ENCODE data around the gene EME2.
"Not testable (repeated sequence)": the region's sequence is repeated elsewhere in the genome, so short reads cannot be mapped to it uniquely, and the experiment has no call there.

Gene EME2

GRCh38 chr16:1792836-1793577, 20.4 kb downstream of the EME2 start:
- no peak for DNase-seq

- no peak for DNase-seq
Measured at GRCh38 chr16:1793578-1794220, 21.1 kb downstream of the EME2 start, which contains the start of gene IGFALS. Gene IGFALS (minus strand): TSS chr16:1793705. CDS start chr16:1793652, 53 bp downstream.

GRCh38 chr16:1794221-1794871, 21.7 kb downstream of the EME2 start:
- no peak for DNase-seq

- no peak for DNase-seq
Measured at GRCh38 chr16:1794908-1795666, 22.5 kb downstream of the EME2 start.

- DNase-seq: not testable (repeated sequence)
Measured at GRCh38 chr16:1799263-1799662, 26.7 kb downstream of the EME2 start.

GRCh38 chr16:1800701-1801100, 28.1 kb downstream of the EME2 start:
- no peak for DNase-seq

GRCh38 chr16:1807626-1808025, 35.0 kb downstream of the EME2 start:
- DNase-seq: no peak

GRCh38 chr16:1808691-1809090, 36.1 kb downstream of the EME2 start:
- DNase-seq: no peak

- DNase-seq: no peak
Measured at GRCh38 chr16:1809281-1809801, 36.7 kb downstream of the EME2 start.

GRCh38 chr16:1810106-1810505, 37.5 kb downstream of the EME2 start:
- DNase-seq: no peak

GRCh38 chr16:1810536-1810935, 37.9 kb downstream of the EME2 start:
- no peak for DNase-seq

GRCh38 chr16:1812732-1813163, 40.1 kb downstream of the EME2 start:
- no peak for DNase-seq

GRCh38 chr16:1815461-1815860, 42.9 kb downstream of the EME2 start:
- no peak for DNase-seq

- no peak for DNase-seq
Measured at GRCh38 chr16:1816396-1817275, 44.0 kb downstream of the EME2 start.

- no peak for DNase-seq
Measured at GRCh38 chr16:1817276-1817589, 44.6 kb downstream of the EME2 start.

GRCh38 chr16:1817716-1818115, 45.1 kb downstream of the EME2 start:
- no peak for DNase-seq

- DNase-seq: no peak
Measured at GRCh38 chr16:1818204-1818872, 45.7 kb downstream of the EME2 start.

- DNase-seq: no peak
Measured at GRCh38 chr16:1818873-1819525, 46.4 kb downstream of the EME2 start.

GRCh38 chr16:1819611-1820010, 47.0 kb downstream of the EME2 start:
- DNase-seq: no peak

GRCh38 chr16:1820096-1820945, 47.7 kb downstream of the EME2 start:
- DNase-seq: no peak
